Hematopoietic multipotent progenitor cell treated with erythropoietin and hydrocortisone succinate and interleukin-3 and kit ligand, for 8 days (in vitro differentiated cells): ENCODE data around the gene ZNF267.
"Not testable (repeated sequence)": the region's sequence is repeated elsewhere in the genome, so short reads cannot be mapped to it uniquely, and the experiment has no call there.

Source experiments
- DNase-seq: peaks from one replicate; pipeline ENCODE4 v3.0.0-alpha.2; 2015

The ZNF267 gene

DNA sequence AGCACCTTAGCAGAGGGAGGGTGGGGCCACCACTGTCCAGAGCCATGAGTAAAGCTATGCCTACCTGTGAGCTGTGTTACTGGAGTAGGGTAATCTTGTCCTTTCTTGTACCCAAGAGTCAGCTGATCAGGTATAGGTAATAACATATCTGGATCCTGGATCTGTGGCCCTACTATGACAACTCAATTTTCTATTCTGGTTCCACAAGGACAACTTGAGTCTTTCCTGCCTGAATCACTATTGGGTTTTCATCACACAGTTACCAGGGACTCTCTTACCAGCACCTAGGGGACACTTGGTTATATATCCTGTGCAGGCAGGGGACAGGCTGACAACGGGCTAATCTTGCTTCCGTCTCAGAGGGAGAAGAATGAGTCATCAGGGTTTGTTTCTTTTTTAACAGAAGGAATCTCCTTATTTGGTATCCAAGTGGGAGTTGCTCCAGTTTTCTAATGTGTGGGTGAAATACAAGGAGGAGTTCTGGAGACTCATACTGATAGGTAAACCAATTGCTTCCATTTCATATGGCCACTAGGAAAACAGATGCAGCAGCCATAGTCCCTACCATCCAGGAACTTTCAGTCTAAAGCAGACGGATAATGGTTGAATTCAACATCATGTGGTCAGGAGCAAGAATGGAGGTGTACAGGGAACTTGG lies 6.8 kb downstream of the ZNF267 start:
- DNase-seq = peak; percentile 72

DNA sequence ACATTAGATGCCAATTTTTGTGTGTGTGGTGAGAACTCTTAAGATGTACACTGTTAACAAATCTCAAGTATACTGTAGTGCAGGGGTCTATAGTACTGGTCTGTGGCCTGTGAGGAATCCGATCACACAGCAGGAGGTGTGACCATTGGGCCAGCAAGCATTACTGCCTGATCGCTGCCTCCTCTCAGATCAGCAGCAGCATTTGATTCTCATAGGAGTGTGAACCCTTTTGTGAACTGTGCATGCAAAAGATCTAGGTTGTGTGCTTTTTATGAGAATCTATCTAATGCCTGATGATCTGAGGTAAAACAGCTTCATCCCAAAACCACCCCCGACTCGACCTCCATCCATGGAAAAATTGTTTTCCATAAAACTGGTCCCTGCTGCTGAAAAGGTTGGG lies 12.6 kb downstream of the ZNF267 start:
- no peak for DNase-seq

DNA sequence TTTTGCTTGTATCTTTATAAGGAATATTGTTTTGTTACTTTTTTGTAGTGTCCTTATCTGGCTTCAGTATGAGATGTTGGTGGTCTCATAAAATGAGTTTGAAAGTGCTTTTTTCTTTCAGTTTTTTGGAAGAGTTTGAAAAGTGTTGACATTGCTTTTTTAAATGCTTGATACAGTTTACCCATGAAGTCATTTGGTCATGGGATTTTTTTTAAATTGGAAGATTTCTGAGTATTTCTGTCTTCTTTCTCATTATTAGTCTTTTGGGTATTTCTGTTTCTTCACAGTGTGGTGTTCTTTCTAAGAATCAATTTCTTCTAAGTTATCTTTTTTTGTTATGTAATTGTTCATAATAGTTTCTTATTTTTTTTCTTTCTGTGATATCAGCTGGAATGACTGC lies 15.1 kb downstream of the ZNF267 start:
- no peak for DNase-seq

DNA sequence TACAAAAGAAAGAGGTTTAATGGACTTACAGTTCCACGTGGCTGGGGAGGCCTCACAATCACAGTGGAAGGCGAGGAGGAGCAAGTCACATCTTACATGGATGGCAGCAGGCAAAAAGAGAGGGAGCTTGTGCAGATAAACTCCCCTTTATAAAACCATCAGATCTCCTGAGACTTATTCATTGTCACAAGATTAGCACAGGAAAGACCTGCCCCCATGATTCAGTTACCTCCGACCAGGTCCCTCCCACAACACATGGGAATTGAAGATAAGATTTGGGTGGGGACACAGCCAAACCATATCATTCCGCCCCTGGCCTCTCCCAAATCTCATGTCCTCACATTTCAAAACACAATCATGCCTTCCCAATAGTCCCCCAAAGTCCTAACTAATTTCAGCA lies 18.5 kb downstream of the ZNF267 start:
- peak; percentile 21 for DNase-seq

DNA sequence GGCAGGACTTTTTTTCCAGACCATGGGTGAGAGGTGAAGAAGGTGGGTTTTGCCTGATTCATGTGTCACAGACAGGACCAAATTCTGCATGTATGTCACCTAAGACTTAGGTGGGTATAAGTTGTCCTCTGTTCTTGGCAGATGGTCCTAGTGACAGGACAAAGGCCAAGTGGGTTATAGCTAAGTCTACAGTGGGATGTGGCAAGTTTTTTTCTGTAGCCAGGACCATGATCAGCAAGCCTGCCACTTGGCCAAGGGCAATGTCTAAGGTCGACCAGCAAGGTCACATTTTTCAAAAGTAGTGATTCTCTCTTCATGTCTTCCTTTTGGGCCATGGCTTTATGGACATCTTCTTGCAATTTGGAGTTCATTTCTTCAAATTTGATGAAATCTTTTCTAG lies 20.2 kb downstream of the ZNF267 start:
- DNase-seq = no peak

DNA sequence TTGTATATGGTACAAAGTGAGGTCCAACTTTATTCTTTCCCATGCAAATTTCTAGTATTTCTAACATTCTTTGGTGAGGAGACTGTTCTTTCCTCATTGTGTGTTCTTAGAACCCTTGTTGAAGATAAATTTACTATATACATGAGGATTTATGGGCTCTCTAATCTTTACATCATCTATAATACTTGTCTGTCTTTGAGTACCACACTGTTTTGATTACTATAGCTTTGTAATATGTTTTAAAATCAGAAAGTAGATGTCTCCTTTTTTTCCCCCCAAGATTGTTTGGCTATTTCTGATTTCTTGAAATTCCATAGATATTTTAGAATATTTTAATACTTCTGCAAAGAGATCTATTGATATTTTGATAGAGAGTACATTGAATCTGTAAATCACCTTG lies 23.7 kb downstream of the ZNF267 start:
- DNase-seq = no peak

DNA sequence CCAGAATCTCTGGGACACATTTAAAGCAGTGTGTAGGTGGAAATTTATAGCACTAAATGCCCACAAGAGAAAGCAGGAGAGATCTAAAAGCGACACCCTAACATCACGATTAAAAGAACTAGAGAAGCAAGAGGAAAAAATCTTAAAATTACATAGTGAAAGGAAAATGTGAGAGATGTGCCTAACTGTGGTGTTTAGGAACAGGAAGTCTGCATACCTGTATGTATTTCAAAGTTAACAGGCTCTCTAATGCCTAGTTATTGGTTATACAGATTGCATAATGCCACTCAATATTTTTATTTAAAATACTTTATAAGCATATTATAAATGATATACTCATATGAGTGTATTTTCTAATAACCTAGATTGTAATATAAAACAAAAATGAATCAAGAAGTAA lies 25.9 kb downstream of the ZNF267 start:
- no peak for DNase-seq

GRCh38 chr16:31904571-31904970 lies 31.0 kb downstream of the ZNF267 start:
- DNase-seq = not testable (repeated sequence)

DNA sequence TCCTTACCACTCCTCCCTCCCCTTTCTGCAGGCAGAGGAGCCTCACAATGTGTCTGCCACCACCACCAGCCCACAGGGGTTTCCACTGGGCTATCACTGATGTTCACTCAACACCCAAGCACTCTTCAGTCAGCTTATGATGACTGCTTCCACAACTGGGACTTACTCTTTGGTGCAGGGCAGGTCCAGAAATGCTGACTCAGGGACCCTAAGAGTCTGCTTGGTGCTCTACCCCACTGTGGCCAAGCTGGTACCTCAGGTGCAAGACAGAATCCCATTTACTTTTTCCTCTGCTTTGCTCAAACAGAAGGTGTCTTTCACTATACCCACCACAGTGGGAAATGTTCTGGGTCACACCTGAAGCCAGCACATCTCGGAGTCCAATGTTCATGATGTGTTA lies 40.1 kb downstream of the ZNF267 start:
- DNase-seq = no peak

- no peak for DNase-seq
Measured at GRCh38 chr16:31916056-31916488, 42.5 kb downstream of the ZNF267 start.

- no peak for DNase-seq
Measured at GRCh38 chr16:31920373-31920772, 46.8 kb downstream of the ZNF267 start.

DNA sequence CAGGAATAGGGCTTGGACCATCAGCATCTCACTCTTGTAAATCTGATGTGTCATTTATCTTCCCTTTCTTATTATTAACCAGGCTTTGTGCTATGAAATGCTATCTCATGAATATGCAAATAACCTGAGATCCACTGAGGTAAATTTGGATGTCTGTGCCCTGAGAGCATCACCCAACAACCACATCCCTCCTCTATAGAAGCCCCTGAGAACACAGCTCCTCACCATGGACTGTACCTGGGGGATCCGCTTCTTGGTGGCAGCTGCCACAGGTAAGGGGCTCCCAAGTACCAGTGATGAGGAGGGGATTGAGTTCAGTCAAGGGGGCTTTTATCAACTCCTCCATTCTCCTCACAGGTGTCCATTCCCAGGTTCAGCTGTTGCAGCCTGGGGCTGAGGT lies 78.2 kb downstream of the ZNF267 start:
- DNase-seq = not testable (repeated sequence)

- not testable (repeated sequence) for DNase-seq
Measured at GRCh38 chr16:31952206-31952605, 78.6 kb downstream of the ZNF267 start.

- DNase-seq = peak; percentile 16
Measured at GRCh38 chr16:31956221-31956620, 82.6 kb downstream of the ZNF267 start.

DNA sequence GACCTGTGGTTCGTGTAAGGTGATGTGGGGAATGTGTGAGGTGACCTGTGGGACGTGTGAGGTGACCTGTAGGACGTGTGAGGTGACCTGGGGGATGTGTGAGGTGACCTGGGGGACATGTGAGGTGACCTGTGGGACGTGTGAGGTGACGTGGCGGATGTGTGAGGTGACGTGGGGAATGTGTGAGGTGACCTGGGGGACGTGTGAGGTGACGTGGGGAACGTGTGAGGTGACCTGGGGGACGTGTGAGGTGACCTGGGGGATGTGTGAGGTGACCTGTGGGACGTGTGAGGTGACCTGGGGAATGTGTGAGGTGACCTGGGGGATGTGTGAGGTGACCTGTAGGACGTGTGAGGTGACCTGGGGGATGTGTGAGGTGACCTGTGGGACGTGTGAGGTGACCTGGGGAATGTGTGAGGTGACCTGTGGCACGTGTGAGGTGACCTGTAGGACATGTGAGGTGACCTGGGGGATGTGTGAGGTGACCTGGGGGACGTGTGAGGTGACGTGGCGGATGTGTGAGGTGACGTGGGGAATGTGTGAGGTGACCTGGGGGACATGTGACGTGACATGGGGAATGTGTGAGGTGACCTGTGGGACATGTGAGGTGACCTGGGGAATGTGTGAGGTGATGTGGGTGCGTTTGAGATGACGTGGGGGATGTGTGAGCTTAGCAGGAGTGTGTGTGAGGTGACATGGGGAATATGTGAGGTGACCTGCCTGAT lies 86.7 kb downstream of the ZNF267 start:
- DNase-seq = not testable (repeated sequence)
